K562 (cell line): Measurements from ENCODE around the gene MEX3D. TPM values are rescaled to one million over a fixed set of nuclear protein-coding genes. Genes with fewer than 3 reads are reported as not detected.

Experiments
- ATAC-seq: fragments of 200-7000 bp; cut with Tn5 transposase; 3 replicates; pipeline ENCODE4 v1.9.1; 2020; ENCODE audit warnings: moderate library complexity
- BruUV-seq: library from RNA; stranded (reverse); fragments of 400-500 nt; replicated peaks from 2 replicates; lab custom pipeline; 2021; lab: Mats Ljungman, UMichigan
- CTCF ChIA-PET: fragments of 300-600 bp; formaldehyde crosslinking; extraction: SDS; loops from one replicate; lab custom pipeline; 2021; ENCODE audit warnings: low intra/inter-chr PET ratio; lab: Yijun Ruan, JAX
- POLR2A ChIA-PET: fragments of 300-600, 350-650 bp; sonication (Branson Sonifier 250); formaldehyde crosslinking; extraction: SDS; loops from one replicate; lab custom pipeline; 2021; ENCODE audit warnings: antibody characterized with exemption, inconsistent platforms; lab: Yijun Ruan, JAX
- DNase-seq, 4 experiments: peaks; one replicate each; pipeline versions ENCODE4 v3.0.0 to v3.0.0-alpha.2; 2011 to 2018; ENCODE audit warnings: low spot score in 3 of 4, mixed read lengths in 3 of 4; ENCODE audit errors: extremely low read depth in 1 of 4
- FAIRE-seq: peaks from 2 replicates; lab custom pipeline; 2011; peaks lifted over from hg19 to GRCh38; lab: Jason Lieb, UNC
- H2AFZ ChIP-seq: 2 replicates; pipeline ENCODE4 v1.6.0; 2011; ENCODE audit warnings: low read depth, low read length, control low read depth, inconsistent platforms
- H3K27ac ChIP-seq: fragments of 200-600 bp; 3 replicates; pipeline ENCODE4 v1.8.0; 2011; ENCODE audit warnings: low read depth, mild to moderate bottlenecking, control low read depth, inconsistent platforms, low read length, moderate library complexity, mixed read lengths; ENCODE audit errors: extremely low read depth
- H3K27me3 ChIP-seq, 2 experiments: fragments of 300-600 bp in 1 of 2; 2 replicates in 1 of 2; 3 replicates in 1 of 2; pipeline versions ENCODE4 v1.6.0 to v1.8.0; 2011; ENCODE audit warnings: inconsistent platforms in 2 of 2, low read length in 2 of 2, mild to moderate bottlenecking in 1 of 2, mixed read lengths in 1 of 2, moderate library complexity in 1 of 2; ENCODE audit not compliant: control insufficient read depth in 2 of 2, insufficient read depth in 2 of 2
- H3K36me3 ChIP-seq: fragments of 300-600 bp; 3 replicates; pipeline ENCODE4 v1.8.0; 2011; ENCODE audit warnings: mild to moderate bottlenecking, low read length, inconsistent platforms; ENCODE audit not compliant: control insufficient read depth, insufficient read depth
- H3K4me1 ChIP-seq, 2 experiments: fragments of 200-600 bp in 1 of 2; replicated peaks in 1 of 2; 2 replicates in 1 of 2; 3 replicates in 1 of 2; pipeline versions ENCODE4 v1.5.1 to v1.8.0; 2011; ENCODE audit warnings: inconsistent platforms in 2 of 2, low read length in 2 of 2, mild to moderate bottlenecking in 1 of 2, mixed read lengths in 1 of 2, moderate library complexity in 1 of 2; ENCODE audit not compliant: control insufficient read depth in 2 of 2, insufficient read depth in 2 of 2
- H3K4me2 ChIP-seq: 2 replicates; pipeline ENCODE4 v1.6.1; 2011; ENCODE audit warnings: low read length, control low read depth, inconsistent platforms, mixed read lengths; ENCODE audit not compliant: insufficient read depth
- H3K4me3 ChIP-seq: fragments of 200-600 bp; sonication (generic), shearing (Covaris generic); 2 replicates; pipeline ENCODE4 v1.5.1; 2016; ENCODE audit warnings: control low read depth, inconsistent platforms
- H3K79me2 ChIP-seq: fragments of 200-600 bp; 3 replicates; pipeline ENCODE4 v1.8.0; 2011; ENCODE audit warnings: low read length, inconsistent platforms; ENCODE audit not compliant: control insufficient read depth, insufficient read depth
- H3K9ac ChIP-seq, 2 experiments: 2 replicates each; pipeline versions ENCODE4 v1.6.0 to v1.6.1; 2011; ENCODE audit warnings: low read depth in 2 of 2, low read length in 2 of 2, control low read depth in 1 of 2, inconsistent platforms in 1 of 2, mild to moderate bottlenecking in 1 of 2, mixed read lengths in 1 of 2; ENCODE audit not compliant: insufficient read depth in 1 of 2
- H3K9me1 ChIP-seq: one replicate; pipeline ENCODE4 v1.6.0; 2011; ENCODE audit warnings: inconsistent platforms, mild to moderate bottlenecking, low read length, moderate library complexity; ENCODE audit not compliant: control insufficient read depth, insufficient read depth
- H3K9me3 ChIP-seq: replicated peaks from 2 replicates; pipeline ENCODE4 v1.5.1; 2011; ENCODE audit warnings: low read depth, low read length, inconsistent platforms; ENCODE audit not compliant: control insufficient read depth, insufficient read depth
- H4K20me1 ChIP-seq: replicated peaks from 2 replicates; pipeline ENCODE4 v1.6.1; 2011; ENCODE audit warnings: low read length, inconsistent platforms, mixed read lengths; ENCODE audit not compliant: control insufficient read depth, insufficient read depth
- EGR1 ChIP-seq: fragments of 450-650 bp; conservative IDR thresholded peaks from 2 replicates; pipeline ENCODE4 v1.6.1; 2017; ENCODE audit warnings: mild to moderate bottlenecking
- EHMT2 ChIP-seq: fragments of 450-650 bp; IDR thresholded peaks from 2 replicates; pipeline ENCODE4 v1.6.1; 2018; ENCODE audit warnings: antibody characterized with exemption
- HDAC1 ChIP-seq, 2 experiments: fragments of 450-650 bp; IDR thresholded peaks; 2 replicates each; pipeline ENCODE4 v1.6.1; 2016 to 2017; ENCODE audit warnings: inconsistent platforms in 1 of 2, mild to moderate bottlenecking in 1 of 2, moderate library complexity in 1 of 2
- KDM1A ChIP-seq, 2 experiments: fragments of 450-650 bp; IDR thresholded peaks; 2 replicates each; pipeline ENCODE4 v1.6.1; 2016; ENCODE audit warnings: mild to moderate bottlenecking in 2 of 2
- WGBS: fragments of 100-300 bp; shearing (Covaris generic); methylation state at CpG from one replicate; pipeline ENCODE4 v1.1.6; 2016; ENCODE audit warnings: low coverage, mixed read lengths; ENCODE audit not compliant: insufficient coverage; ENCODE audit errors: missing lambda C conversion rate; 5-methylcytosine and 5-hydroxymethylcytosine counted together
- in situ Hi-C: fragments of 300-500 bp; cut with MboI; formaldehyde crosslinking; loops from 4 replicates; pipeline ENCODE4 v1.15.0; 2018; ENCODE audit warnings: inconsistent platforms, mixed read lengths
- intact Hi-C: fragments of 100-400 bp; cut with micrococcal nuclease; formaldehyde crosslinking; loops from 2 replicates; pipeline ENCODE4 v1.14.2; 2022
- polyA plus RNA-seq, 8 experiments: library from polyadenylated mRNA; depleted of rRNA in 4 of 8; stranded (reverse) in 5 of 8; unstranded in 3 of 8; fragments of >200 nt; fragmentation: Nextera tagmentation in 2 of 8; fragmentation: Illumina TruSeq in 1 of 8; extraction: Ambion mirVana in 2 of 8; extraction: Trizol in 1 of 8; gene quantifications; 2 replicates each; pipeline versions ENCODE4 v1.2.1 to v1.2.3, GENCODE V29; 2011 to 2014; ENCODE audit warnings: inconsistent platforms in 1 of 8, missing spikeins in 1 of 8
- total RNA-seq, 7 experiments: library from RNA; depleted of rRNA in 6 of 7; stranded (reverse); fragments of >200 nt in 6 of 7; fragmentation: Illumina TruSeq in 2 of 7; extraction: Trizol in 2 of 7; gene quantifications; 2 replicates each; pipeline versions ENCODE4 v1.2.1 to v1.2.3, GENCODE V29; 2011 to 2021; ENCODE audit warnings: low replicate concordance in 1 of 7
- TF ChIP-seq, protein P1 (sequence below): sonication (generic); formaldehyde crosslinking; IDR thresholded peaks from 2 replicates; pipeline ENCODE4 v1.8.0; 2022; ENCODE audit warnings: mild to moderate bottlenecking, missing genetic modification reagents

MEX3D gene
- total and polyA plus RNA-seq, 9 of the 15 experiments (the other 6 are each of a cell fraction or from before 2014, with no cell fraction given): 1.7 to 39.3 (median 5.7) TPM

DNA sequence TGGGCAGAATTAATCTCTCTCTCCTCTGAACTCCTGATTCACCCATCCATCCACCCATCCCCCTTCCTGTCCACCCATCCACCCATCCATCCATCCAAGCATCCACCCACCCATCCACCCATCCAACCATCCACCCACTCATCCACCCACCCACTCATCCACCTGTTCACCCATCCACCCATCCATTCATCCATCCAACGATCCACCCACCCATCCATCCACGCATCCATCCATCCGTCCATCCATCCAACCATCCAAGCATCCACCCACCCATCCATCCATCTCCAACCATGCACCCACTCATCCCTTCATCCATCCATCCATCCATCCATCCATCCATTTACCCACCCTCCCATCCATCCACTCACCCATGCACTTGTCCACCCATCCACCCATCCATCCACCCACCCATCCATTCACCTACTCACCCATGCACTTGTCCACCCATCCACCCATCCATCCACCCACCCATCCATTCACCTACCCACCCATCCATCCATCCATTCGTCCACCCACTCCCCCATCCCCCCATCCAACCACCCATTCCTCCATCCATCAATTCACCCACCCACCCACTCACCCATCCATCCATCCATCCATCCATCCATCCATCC, 18.7 kb downstream of the MEX3D start:
- DNase-seq: no peak
- Histone ChIP-seq H3K27me3 (no peaks in the 10 kb centered on the region; a peak in 1 of 5 replicates), H3K9me1 (no peaks in the 10 kb centered on the region), H3K79me2 (no peaks in the 10 kb centered on the region), H2AFZ (no peak overlapping the region), H3K4me3 (no peak overlapping the region), H4K20me1 (no peaks in the 10 kb centered on the region), H3K4me1 (peaks cover 3 to 31% of the 10 kb centered on the region in 2 experiments; a peak in 3 of 5 replicates), H3K27ac (no peak overlapping the region), H3K9ac (no peak overlapping the region), H3K9me3 (no peaks in the 10 kb centered on the region), H3K4me2 (no peak overlapping the region), H3K36me3 (no peaks in the 10 kb centered on the region)
- ChIA-PET POLR2A (no interaction called here), CTCF (no interaction called here)
- 10% methylated on average over 3 of the region's 4 CpGs for WGBS
- ATAC-seq: no peak
- in situ Hi-C loops (loop anchor here (5.0 to 10.0 kb wide), 2 partner anchors 108 to 215 kb away; no protein-coding TSS in a partner anchor), intact Hi-C loops (loop anchor here (10.0 kb wide), 2 partner anchors 55 to 215 kb away; partner anchors contain the start of gene UQCR11)
- TF ChIP-seq EHMT2 (peak; percentile 71), HDAC1 (IDR thresholded peaks at IDR 0.05) (peak in 1 of 2 experiments; percentile 39; a peak in 1 of 4 replicates), EGR1 (peak; percentile 80), KDM1A (IDR thresholded peaks at IDR 0.05) (peak; percentile 38 to 55; a peak in 2 of 4 replicates)
- TF ChIP-seq, protein P1, sequence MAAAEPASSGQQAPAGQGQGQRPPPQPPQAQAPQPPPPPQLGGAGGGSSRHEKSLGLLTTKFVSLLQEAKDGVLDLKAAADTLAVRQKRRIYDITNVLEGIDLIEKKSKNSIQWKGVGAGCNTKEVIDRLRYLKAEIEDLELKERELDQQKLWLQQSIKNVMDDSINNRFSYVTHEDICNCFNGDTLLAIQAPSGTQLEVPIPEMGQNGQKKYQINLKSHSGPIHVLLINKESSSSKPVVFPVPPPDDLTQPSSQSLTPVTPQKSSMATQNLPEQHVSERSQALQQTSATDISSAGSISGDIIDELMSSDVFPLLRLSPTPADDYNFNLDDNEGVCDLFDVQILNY (CRISPR knock-in tag): no peak
- FAIRE-seq: no peak
- BruUV-seq: no TSS peak
